Body of pancreas (tissue), 4 donors: ENCODE results near the gene ZNF43. TPM values are rescaled to one million over a fixed set of nuclear protein-coding genes. Genes with fewer than 3 reads are reported as not detected.

Experiments
- ATAC-seq: fragments of 150-250 bp; one replicate; pipeline ENCODE4 v1.9.1; 2016
- DNase-seq, 4 donors: peaks; one replicate each; pipeline ENCODE4 v3.0.0-alpha.2; 2019
- H3K27ac ChIP-seq, 4 donors: fragments of 200-600 bp; sonication (generic); 1 replicate in 3 of 4; 2 replicates in 1 of 4; pipeline versions ENCODE4 v1.5.1 to v1.6.1; 2016 to 2019; ENCODE audit warnings: mild to moderate bottlenecking in 1 of 4, mixed read lengths in 1 of 4, moderate library complexity in 1 of 4
- H3K27me3 ChIP-seq, 2 donors: fragments of 200-600 bp; sonication (generic); one replicate each; pipeline ENCODE4 v1.6.0; 2016; ENCODE audit warnings: mild to moderate bottlenecking in 1 of 2
- H3K36me3 ChIP-seq, 2 donors: fragments of 200-600 bp; sonication (generic); replicated peaks in 1 of 2; 2 replicates each; pipeline ENCODE4 v1.5.1; 2016; ENCODE audit warnings: low read depth in 2 of 2; ENCODE audit not compliant: insufficient read depth in 1 of 2
- H3K4me1 ChIP-seq: fragments of 200-600 bp; sonication (generic); one replicate; pipeline ENCODE4 v1.6.0; 2016
- H3K4me3 ChIP-seq, 2 donors: fragments of 200-600 bp; sonication (generic); 1 replicate in 1 of 2; 2 replicates in 1 of 2; pipeline ENCODE4 v1.5.1; 2016 to 2019
- H3K9me3 ChIP-seq, 3 donors: fragments of 200-600 bp; sonication (generic); 1 replicate in 2 of 3; 2 replicates in 1 of 3; pipeline ENCODE4 v1.5.1; 2016
- POLR2A ChIP-seq, 3 donors: fragments of 450-650 bp; IDR thresholded peaks; one replicate each; pipeline ENCODE4 v1.6.1; 2016; ENCODE audit warnings: antibody characterized with exemption in 3 of 3, mild to moderate bottlenecking in 2 of 3
- WGBS, 2 donors: methylation state at CpG; one replicate each; pipeline ENCODE4 v1.1.5; 2017; 5-methylcytosine and 5-hydroxymethylcytosine counted together
- intact Hi-C: fragments of 100-400 bp; cut with DNase I; formaldehyde crosslinking; loops from one replicate; pipeline ENCODE4 v1.15.1; 2023
- total RNA-seq, 2 donors: library from RNA; depleted of rRNA; stranded (reverse); fragments of >200 nt; gene quantifications; one replicate each; pipeline ENCODE4 v1.1.0, GENCODE V29; 2016
- TF ChIP-seq, protein P1 (sequence below), 7 experiments: fragments of 450-650 bp in 4 of 7; fragments of 200-600 bp in 3 of 7; sonication (generic) in 3 of 7; IDR thresholded peaks; one replicate each; pipeline ENCODE4 v1.5.1; 2016 to 2019; ENCODE audit warnings: antibody characterized with exemption in 7 of 7

The ZNF43 gene
- total RNA-seq, 2 donors from 2014 or later: 8.6 to 9.6 TPM

DNA sequence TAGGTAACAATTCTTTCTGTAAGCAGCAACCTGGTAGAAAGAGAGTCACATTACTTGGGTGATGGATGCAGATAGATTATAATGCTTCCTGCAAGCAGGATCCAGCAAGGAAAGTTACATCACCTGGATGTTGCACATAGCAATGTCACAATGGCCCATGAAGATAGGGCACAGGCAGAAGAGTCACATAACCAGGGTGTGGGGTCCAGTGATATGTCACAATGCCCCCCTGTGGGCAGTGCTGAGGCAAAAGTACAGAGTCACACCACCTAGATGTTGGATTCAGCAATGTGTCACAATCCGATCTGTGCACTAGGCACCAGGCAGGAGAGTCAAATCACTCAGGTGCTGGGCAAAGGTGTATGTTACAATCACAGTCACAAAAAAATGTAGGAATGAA, 4.0 kb upstream of the ZNF43 start:
- DNase-seq (no peak), ATAC-seq (no peak)
- 87 to 100% methylated on average over 1 of the region's 1 CpG for WGBS, 2 donors
- intact Hi-C loops: no loop called here
- H3K27me3 ChIP-seq: no peaks in the 10 kb centered on the region
- H3K4me1 ChIP-seq: peaks cover 7% of the 10 kb centered on the region
- no peak overlapping the region for H3K27ac ChIP-seq
- no peak for TF ChIP-seq POLR2A (IDR thresholded peaks at IDR 0.05)
- H3K4me3 ChIP-seq: no peak overlapping the region
- H3K9me3 ChIP-seq: no peaks in the 10 kb centered on the region
- peaks cover 0 to 5% of the 10 kb centered on the region in 2 donors for H3K36me3 ChIP-seq

DNA sequence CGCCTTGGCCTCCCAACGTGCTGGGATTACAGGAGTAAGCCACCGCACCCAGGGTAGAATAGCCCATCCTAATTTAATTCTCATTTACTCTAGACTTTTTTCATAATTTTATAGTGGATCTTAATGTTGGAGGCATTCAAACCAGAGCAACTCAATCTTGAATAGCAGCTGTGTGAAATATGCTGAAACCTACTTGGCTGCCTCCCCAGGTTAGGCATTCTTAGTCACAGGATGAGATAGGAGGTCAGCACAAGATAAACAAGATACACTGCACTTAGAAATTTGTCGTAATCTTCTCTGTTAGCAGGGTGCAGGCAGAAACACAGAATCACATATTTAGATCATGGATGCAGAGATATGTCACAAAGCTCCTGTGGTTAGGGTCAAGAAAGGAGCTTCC, 2.7 kb upstream of the ZNF43 start:
- Histone ChIP-seq H3K36me3 (peaks cover 0 to 5% of the 10 kb centered on the region in 2 donors), H3K27me3 (no peaks in the 10 kb centered on the region), H3K4me3 (no peak overlapping the region), H3K9me3 (no peaks in the 10 kb centered on the region), H3K4me1 (peaks cover 7% of the 10 kb centered on the region), H3K27ac (no peak overlapping the region)
- ATAC-seq (no peak), DNase-seq (no peak)
- WGBS, 2 donors: 95 to 98% methylated on average over 4 of the region's 4 CpGs
- intact Hi-C loops: no loop called here
- no peak for TF ChIP-seq POLR2A (IDR thresholded peaks at IDR 0.05)
- TF ChIP-seq, protein P1, sequence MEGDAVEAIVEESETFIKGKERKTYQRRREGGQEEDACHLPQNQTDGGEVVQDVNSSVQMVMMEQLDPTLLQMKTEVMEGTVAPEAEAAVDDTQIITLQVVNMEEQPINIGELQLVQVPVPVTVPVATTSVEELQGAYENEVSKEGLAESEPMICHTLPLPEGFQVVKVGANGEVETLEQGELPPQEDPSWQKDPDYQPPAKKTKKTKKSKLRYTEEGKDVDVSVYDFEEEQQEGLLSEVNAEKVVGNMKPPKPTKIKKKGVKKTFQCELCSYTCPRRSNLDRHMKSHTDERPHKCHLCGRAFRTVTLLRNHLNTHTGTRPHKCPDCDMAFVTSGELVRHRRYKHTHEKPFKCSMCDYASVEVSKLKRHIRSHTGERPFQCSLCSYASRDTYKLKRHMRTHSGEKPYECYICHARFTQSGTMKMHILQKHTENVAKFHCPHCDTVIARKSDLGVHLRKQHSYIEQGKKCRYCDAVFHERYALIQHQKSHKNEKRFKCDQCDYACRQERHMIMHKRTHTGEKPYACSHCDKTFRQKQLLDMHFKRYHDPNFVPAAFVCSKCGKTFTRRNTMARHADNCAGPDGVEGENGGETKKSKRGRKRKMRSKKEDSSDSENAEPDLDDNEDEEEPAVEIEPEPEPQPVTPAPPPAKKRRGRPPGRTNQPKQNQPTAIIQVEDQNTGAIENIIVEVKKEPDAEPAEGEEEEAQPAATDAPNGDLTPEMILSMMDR (IDR thresholded peaks at IDR 0.05): no peak

DNA sequence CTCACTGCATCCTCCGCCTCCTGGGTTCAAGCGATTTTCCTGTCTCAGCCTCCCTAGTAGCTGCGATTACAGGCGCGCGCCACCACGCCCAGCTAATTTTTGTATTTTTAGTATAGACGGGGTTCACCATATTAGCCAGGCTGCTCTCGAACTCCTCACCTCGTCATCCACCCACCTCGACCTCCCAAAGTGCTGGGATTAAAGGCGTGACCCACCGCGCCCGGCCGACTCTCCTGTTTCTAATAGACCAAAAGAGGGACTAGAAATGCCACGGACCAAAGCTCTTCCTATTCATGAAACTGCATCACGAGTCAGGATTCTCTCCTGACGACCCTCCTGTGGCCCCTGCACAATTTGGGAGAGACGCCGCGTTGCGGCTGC, 563 bp downstream of the ZNF43 start:
- Histone ChIP-seq H3K27ac (peak overlapping the region; percentile 37 to 90 (median 87)), H3K4me1 (peaks cover 7% of the 10 kb centered on the region), H3K36me3 (no peaks in the 10 kb centered on the region), H3K27me3 (no peaks in the 10 kb centered on the region), H3K4me3 (peak overlapping the region in 1 of 2 donors; percentile 32), H3K9me3 (no peaks in the 10 kb centered on the region)
- TF ChIP-seq POLR2A (IDR thresholded peaks at IDR 0.05): no peak
- TF ChIP-seq, protein P1 (IDR thresholded peaks at IDR 0.05): no peak
- intact Hi-C loops: no loop called here
- no peak for DNase-seq
- ATAC-seq: no peak
- 9 to 11% methylated on average over 19 to 23 of the region's 23 CpGs for whole genome bisulfite sequencing, 2 donors

DNA sequence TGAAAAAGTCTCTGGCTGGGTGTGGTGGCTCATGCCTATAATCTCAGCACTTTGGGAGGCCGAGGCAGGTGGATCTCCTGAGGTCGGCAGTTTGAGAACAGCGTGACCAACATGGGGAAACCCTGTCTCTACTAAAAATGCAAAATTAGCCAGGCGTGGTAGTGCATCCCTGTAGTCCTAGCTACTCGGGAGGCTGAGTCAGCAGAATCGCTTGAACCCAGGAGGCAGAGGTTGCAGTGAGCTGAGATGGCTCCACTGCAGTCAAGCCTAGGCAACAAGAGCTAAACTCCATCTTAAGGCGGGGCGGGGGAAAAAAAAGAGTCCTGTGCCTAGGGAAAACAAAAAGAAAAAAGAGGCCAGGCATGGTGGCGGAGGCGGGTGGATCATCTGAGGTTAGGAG, 2.2 kb downstream of the ZNF43 start:
- Histone ChIP-seq H3K27me3 (no peaks in the 10 kb centered on the region), H3K9me3 (no peaks in the 10 kb centered on the region), H3K4me3 (no peak overlapping the region), H3K4me1 (peaks cover 7% of the 10 kb centered on the region), H3K27ac (no peak overlapping the region), H3K36me3 (no peaks in the 10 kb centered on the region)
- TF ChIP-seq POLR2A (IDR thresholded peaks at IDR 0.05): no peak
- TF ChIP-seq, protein P1 (IDR thresholded peaks at IDR 0.05): no peak
- WGBS, 2 donors: 94 to 95% methylated on average over 10 of the region's 10 CpGs
- DNase-seq (no peak), ATAC-seq (no peak)
- intact Hi-C loops: no loop called here

DNA sequence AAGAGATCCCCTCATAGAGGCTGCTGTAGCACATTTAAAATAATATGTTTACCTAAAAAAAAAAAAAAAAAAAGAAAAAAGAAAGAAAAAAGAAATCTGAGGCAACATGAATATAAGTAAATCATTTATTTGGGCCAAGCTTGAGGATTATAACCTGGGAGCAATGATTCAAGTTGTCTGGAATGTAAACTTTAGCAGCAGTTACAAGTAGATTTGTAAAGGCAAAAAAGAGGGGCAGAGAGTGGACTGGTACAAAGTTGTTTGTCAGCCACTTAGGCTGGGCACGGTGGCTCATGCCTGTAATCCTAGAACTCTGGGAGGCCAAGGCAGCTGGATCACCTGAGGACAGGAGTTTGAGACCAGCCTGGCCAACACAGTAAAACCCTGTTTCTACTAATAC, 11.3 kb downstream of the ZNF43 start:
- WGBS, 2 donors: 69 to 75% methylated on average over 1 of the region's 1 CpG
- Histone ChIP-seq H3K4me3 (no peak overlapping the region), H3K27me3 (no peaks in the 10 kb centered on the region), H3K36me3 (no peaks in the 10 kb centered on the region), H3K27ac (peak overlapping the region in 3 of 4 donors; percentile 44 to 59 (median 50)), H3K4me1 (peaks cover 6% of the 10 kb centered on the region), H3K9me3 (peaks cover 0 to 7% (median 0%) of the 10 kb centered on the region in 3 donors)
- intact Hi-C loops: no loop called here
- no peak for DNase-seq
- no peak for TF ChIP-seq POLR2A (IDR thresholded peaks at IDR 0.05)
- TF ChIP-seq, protein P1 (IDR thresholded peaks at IDR 0.05): no peak
- peak; percentile 74 for ATAC-seq
